ENCODE data around the gene LENG9.

Gene LENG9

DNA sequence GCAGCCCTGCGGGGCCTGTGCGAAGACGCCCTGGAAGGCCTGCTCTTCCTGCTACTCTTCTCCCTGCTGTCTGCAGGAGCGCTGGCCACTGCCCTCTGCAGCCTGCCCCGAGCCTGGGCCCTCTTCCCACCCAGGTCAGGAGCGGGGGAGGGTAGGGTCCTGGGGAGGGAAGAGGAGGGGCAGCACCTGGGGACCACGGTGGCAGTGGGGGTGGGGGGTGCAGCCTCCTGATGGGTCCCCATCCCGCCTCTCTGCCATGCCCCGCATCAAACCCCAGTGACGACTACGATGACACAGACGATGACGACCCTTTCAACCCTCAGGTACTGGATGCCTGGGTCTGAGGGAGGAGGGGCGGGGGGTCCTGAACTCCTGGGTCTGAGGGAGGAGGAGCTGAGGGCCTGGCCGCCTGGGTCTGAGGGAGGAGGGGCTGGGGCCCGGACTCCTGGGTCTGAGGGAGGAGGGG lies 28.0 kb downstream of the LENG9 start:
- DNase-seq, result no peak

DNA sequence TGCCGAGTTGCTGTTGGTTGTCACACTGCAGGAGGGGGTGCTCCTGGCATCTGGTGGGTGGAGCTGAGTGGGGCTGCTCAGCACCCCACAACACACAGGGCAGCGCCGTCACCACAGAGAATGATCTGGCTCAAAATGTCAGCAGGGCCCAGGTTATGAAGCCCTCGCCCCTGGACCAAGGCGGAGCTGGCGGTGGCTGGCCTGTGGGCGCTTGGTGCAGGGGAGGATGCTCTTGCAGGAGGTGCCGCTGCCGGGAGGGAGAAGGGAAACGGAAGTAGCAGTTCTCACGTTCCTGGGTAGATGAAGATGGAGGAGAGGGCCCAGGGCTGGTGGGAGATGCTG lies 28.7 kb downstream of the LENG9 start:
- DNase-seq, result no peak

DNA sequence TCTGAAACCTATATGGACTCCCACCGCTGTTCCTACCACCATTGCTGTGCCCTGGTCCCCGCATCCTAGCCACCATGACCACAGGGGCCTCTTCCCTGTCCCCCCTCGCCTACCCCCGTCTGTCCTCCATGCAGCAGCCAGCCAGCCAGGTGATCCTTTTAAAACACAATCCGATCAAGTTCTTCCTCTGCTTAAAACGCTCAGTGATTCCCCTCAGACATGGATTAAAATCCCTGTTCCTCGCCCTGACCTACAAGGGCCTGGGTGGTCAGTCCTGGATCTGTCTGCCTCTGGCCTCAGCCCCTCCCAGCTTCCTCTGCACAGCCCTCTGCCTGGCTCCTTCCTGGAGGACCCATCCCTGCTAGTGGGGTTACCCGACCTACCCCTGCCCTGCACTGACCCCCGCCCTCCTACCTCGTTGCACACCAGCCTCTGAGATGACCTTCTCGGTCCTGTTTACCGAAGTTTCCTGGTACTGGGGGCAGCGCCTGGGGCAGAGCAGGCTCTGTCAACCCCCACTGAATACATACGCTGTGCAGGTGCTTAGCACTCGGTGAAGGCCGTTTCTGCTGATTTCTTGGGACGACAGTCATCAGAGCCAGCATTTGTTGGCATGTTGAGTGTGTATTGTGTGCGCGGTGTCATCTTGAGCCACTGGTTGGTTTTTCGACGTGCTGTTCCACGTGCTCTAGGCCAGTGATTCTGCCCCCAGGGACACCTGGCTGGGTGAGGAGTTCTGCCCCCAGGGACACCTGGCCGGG lies 29.3 kb downstream of the LENG9 start:
- DNase-seq, result no peak

DNA sequence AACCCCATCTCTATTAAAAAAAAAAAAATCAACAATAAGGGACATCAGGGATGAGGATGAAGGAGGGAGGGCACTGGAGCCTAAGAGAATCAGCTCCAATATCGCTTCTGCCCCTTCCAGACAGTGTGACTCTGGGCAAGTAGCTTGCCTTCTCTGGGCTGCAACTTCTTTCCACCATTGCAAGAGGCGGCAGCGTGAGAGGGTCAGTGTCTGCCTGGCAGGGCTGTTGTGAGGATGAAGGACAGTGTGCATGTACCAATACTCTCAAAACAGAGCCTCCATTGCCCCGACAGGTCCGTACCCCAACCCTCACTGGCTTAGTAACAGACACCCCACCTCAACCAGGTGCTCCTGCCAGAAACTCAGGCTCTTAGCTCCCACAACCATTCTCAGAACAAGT lies 29.9 kb downstream of the LENG9 start:
- DNase-seq, result no peak

DNA sequence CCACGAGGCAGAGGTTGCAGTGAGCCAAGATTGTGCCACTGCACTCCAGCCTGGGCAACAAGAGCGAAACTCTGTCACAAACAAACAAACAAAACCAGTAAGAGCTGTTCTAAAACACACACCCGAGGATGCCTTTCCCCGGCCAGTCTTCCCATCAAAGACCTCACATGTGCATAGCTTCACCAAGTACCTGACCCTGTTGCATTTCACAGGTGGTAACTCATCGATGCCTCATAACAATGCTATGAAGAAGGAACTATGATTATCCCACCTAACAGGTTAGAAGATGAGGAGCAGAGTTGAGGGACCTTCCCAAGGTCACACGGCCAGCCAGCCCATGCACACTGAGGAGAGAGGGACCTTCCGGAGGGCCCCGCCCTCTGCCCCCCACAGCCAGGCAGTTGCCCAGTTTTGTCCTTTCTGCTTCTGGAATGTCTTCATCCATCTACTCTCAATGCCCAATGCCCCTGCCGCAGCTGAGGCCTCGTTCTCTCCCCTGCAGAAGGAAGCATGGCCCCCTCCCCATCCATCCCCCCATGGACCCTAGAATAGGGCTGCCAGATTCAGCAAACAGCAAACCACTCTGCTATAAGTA lies 31.3 kb downstream of the LENG9 start:
- no peak for DNase-seq

DNA sequence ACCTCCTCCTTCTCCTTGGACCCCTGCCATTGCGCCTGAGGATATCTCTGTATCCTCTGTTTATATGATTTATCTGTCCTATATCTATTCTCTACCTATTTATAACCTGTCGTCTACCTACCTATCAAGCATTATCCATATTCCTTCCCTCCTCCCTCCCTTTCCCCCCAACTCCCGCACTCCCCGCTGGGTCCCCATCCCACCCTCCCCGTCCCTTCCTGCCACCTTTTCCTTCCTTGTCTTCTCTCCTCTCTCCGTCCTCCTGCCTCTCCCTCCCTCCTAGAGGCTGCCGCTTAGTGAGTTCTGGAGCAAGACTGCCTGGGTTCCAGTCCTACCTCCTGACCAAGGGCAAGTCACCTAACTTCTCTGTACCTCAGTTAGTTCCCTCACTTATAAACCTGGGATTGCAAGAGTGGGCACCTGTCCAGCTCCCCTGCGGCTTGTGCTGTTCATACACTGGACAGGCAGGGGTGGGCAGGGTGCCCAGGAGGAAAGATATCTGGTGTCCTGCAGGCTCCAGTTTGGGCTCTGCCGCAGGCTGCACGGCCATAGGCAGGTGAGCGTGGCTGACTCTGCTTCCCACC lies 32.2 kb downstream of the LENG9 start:
- no peak for DNase-seq

DNA sequence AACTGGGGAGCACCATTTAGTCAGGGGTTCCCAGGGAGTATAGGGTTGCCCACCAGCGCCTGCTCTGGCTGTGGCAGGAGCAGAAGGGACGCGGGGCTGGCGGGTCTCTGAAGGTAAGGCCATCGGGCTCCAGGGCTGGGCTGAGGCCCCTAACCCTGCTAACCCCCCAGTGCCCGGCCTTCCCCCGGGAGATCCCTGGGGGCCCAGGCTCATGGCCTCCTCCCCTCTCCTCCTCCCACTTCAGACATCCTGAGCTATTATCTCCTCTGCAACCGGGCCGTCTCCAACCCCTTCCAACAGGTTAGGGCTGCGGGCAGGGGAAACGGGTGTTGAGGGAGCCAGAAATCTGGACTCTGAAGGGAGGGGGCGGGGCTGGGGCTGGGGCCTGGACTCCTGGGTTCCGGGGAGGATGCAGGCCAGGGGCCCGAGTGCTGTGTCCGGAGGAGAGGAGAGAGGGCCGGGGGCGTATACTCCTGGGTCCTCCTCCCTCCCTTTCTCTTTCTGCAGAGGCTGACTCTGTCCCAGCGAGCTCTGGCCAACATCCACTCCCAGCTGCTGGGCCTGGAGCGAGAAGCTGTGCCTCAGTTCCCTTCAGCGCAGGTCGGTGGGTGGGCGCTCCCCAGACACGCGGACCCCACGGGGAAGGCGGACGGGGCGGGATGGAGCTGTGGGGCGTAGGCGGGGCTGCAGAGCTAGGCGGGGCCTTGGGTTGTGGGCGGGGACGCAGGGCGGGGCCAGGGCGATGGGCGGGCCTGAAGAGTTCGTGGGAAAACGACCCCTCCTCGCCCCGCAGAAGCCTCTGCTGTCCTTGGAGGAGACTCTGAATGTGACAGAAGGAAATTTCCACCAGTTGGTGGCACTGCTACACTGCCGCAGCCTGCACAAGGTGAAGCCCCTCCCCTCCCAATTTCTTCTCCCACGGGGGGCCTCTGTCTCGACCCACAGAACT lies 33.0 kb downstream of the LENG9 start:
- peak; percentile 61 for DNase-seq

DNA sequence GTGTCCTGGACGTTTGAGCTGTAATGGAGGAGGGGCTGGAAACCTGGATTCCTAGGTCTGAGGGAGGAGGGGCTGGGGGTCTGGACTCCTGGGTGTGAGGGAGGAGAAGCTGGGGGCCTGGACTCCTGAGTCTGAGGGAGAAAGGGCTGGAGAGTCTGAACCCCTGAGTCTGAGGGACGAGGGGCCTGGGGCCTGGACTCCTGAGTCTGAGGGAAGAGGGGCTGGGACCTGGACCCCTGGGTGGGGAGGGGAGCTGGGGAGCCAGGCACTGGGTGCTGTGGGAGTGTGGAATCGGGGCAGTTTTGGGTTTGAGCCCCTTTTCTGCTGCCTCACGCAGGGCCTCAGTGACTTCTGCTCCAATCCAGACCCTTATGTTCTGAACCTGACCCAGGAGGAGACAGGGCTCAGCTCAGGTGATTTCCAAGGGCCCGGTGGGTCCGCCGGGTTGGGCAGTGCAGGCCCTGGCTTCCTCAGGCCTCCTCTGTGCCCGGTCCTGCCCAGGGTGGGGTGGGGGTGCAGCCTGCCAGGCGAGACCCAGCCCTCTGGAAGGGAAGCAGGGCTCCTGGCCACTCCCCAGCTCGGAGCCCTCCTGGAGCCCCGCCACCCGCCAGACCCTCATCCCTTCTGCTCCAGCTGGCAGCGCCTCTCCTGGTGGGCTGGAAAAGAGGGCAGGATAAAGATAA lies 33.9 kb downstream of the LENG9 start:
- DNase-seq, result no peak

DNA sequence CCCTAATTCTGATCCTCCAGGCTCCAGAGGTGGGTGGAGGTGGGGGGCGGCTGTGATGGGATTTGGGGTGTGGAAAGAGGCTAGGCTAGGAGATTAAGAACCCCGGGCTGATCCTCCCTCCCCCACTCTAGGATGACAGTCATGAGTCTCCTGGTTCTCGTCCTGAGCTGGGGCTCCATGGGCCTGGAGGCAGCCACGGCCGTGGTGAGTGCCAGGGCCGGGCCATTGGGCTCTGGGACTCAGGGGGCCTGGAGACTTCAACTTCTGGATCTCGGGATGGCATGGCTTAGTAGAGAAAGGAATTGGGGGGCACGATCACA lies 34.4 kb downstream of the LENG9 start:
- no peak for DNase-seq

DNA sequence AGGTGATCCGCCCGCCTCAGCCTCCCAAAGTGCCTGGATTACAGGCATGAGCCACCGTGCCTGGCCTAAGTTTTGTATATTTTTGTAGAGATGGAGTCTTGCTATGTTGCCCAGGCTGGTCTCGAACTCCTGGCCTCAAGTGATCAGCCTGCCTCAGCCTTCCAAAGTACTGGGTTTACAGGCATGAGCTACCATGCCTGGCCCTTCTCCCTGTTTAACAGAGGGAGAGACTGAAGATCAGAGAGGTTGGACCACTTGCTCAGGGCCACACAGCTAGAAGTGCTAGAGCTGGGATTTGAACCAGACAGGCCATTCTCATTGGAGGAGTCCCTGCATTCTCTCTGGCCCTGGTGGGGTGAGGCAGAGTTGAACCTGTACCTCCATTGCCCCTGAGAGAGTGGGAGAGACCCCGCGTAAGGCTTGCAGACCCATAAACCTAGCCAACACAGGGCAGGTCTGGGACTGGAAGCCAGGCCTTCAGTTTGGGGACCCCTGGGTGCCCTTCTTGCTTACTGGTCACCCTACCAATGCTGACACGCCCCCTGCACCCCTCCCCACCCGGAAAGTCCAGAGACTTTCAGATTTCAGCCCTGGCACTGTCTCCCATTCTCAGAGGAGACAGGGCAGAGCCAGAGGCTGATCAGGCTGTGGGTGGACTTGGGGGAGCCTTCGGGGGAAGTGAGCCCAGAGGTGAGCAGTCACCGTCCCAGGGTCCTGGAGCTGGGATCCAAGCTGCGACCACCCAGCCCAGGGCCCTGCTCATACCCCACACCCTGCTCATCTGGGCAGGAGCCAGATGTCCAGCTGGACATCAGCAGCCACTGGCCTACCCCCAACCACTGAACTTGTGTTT lies 35.0 kb downstream of the LENG9 start:
- DNase-seq, result no peak

DNA sequence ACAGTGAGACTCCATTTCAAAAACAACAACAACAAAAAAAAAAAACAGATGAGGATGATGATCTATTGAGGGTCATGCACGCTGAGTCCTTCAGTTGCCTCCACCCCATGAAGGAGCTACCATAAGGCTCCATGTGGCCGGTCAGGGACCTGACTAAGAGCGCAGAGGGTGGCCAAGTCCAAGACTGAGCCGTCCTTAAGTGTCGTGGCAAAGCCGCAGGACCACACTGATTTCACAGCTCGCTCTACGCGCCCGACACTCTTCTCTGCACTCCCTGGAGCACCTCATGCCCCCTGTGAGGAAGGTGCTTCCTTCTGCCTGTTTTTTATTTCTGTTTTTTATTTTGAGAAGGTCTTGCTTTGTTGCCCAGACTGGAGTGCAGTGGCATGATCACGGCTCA lies 36.0 kb downstream of the LENG9 start:
- DNase-seq, result no peak

DNA sequence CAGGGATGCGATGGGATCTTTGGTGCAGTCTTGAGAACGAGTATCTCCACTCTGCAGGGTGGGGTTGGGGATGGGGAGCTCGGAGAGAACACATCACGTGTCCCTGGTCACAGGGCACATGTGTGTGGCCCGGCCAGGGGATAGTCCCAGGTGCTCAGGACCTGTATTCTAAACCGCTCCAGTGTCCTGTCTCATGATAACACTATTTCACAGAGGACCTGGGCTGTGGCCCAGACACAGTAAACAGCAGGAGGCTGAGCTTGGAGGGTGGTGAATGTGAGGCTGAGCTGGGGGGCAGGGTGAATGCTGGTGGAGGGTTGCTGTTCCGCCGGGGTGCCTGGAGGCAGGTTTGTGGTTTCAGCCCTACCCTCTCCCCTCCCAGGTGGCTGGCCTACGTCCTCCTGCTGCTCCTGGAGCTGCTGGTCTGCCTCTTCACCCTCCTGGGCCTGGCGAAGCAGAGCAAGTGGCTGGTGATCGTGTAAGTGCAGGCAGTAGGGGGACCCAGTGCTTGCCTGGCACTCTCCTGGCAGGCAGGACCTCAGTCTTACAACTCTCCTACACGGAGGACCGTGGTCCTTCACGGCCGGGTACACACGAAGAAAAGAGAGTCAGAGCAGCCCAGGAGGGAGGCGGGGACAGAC lies 37.2 kb downstream of the LENG9 start:
- DNase-seq, result no peak

DNA sequence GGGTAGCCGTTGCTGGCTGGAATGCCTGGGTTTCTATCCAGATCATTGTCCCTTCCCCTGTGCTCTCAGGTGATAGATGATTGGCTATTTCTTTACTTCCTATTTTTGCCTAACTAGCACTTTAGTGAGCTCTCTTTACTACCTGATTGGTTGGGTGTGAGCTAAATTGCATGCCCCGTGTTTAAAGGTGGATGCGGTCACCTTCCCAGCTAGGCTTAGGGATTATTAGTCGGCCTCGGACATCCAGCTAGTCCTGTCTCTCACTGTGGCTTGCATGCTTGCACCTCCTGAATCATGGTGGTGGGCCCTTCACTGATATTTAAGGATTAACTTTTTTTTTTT lies 38.2 kb downstream of the LENG9 start:
- no peak for DNase-seq

DNA sequence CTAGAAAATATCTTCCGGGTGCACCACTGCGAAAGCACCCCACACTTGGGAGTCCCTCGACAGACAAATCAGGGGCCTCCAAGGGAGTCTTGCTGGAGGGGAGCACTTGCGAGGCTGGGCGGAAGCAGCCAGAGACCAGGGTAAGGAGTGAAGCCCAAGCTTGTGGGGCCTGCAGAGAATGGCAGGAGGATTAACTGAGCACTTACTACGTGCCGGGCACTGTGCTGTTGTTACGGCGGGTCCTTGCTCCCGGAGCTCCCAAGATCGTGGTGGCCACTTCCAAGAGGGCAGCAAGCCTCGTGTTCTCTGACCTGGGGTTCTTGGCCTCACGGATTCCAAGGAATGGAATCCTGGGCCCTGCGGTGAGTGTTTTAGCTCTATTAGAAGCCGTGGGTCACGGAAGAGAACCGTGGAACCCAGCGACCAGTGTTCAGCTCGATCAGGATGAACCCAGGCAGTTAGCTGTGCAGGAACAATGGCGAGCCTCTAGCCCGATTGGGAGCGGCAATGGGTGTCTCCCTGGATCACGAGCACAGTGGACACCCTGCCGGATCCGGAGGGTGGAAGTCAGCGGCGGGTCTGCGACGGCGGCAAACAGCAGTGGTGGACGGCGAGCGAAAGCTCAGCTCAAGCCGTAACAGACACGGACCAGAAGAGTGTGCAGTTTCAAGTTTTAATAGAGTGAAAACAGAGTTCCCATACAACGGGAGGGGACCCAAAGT lies 38.8 kb downstream of the LENG9 start:
- DNase-seq, result no peak

DNA sequence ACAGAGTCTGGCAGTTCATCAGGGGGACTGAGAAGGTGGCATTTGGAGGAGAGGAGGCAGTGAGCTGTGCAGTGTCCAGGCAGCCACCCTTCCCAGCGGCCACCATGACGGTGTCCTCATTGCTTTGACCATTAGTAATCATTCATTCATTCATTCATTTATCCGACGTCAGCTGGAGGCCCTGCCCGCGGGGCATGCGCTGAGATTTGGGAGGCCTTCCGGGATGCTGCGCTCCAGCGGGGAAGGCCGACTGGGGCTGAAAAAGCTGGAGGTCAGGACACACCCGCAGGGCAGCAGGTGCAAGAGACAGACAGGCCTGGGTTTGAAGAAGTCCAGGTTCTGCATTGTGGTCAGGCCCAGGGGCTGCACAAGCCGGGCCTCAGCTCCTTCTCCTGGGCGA lies 39.4 kb downstream of the LENG9 start:
- DNase-seq, result no peak

DNA sequence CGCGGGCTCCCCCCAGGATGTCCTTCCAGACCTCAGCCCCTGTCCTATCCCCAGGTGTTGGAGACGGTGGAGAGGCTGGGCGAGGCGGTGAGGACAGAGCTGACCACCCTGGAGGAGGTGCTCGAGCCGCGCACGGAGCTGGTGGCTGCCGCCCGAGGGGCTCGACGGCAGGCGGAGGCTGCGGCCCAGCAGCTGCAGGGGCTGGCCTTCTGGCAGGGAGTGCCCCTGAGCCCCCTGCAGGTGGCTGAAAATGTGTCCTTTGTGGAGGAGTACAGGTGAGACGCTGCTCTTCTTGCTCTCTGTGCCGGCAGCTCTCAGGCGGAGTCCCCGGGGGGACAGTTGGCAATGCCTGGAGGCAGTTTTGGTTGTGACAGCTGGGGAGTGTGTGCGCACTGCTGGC lies 41.4 kb downstream of the LENG9 start:
- no peak for DNase-seq

DNA sequence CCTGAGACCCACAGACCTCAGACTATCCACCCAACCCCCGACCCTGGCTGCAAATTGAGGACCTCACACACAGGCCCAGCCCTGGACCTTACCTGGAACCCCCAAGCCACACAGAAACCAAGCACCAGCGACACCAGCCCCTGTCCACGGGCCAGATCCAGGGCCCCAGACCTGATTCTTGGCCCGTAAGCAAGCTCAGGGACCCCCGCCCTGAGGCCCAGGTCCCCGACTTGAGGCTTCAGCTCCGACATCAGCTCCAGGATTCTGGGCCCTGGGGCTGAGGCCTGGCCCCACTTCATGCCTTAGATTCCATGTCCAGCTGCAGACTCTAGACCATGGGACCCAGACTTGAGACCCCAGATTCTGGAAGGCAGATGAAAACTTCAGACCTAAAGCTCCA lies 42.1 kb downstream of the LENG9 start:
- no peak for DNase-seq

DNA sequence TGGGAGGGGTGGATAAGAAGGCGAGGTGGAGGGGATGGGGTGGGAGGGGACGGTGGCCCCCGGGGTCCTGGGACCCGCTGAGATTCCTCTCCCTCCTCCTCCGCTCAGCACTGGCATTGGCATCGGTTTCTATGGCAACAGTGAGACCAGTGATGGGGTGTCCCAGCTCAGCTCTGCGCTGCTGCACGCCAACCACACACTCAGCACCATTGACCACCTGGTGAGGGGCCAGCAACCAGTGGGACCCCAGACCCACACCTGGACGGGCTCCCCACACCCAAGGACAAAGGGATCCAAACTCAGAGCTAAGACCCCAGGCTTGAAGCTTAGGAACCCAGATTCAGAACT lies 42.4 kb downstream of the LENG9 start:
- DNase-seq, result no peak

DNA sequence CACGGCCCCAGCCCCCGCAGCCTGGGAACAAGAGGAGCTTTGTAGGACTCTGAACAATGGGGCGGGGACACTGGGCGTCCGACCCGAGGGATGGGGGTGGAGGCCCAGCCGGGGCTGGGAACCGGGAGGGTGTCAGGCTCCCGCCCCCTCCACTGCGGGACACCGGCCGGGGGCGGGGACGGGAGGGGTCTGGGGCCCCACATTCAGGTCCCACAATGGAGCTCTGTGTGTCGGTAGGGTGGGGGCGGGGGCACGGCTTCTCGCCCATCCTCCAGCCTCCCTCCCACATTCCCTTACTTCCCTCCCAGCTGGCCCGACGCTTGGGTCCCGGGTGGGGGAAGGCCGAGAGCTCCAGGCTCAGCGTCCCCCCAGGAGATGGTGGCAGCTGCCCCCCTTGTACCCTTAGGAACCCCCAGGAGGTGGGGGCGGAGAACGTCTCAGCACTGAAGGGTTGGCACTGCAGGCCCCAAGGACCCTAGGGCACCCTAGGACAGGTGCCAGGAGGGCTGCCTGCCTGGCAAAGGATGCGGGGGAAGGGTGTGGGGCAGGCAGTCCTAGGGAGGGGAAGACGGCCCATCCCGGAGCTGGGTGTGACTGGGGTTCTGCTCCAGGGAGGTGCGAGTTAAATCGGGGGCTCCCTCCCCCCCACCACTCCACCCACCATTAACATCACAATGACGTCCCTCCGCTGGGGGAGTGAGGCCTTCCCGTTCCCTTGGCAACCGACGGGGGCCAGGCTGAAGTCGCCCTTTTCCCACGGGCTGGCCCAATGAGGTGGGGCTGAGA lies 43.0 kb downstream of the LENG9 start:
- DNase-seq, result no peak

DNA sequence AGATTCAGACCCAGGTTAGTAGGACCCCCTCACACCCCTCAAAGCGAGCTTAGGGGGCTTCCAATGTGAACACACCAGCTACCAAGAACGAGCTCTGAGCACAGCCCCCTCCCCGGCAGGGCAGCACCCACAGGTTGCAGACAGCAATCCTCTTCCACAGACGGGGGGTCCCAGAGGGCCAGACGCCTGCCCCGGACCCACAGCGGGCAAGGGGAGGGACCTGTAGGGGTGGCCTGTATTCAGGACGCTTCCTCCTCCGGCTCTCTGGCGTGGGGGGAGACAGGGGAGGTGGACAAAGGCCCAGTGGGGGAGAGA lies 43.6 kb downstream of the LENG9 start:
- no peak for DNase-seq

All from hematopoietic multipotent progenitor cell treated with erythropoietin and hydrocortisone succinate and interleukin-3 and kit ligand, for 6 days (in vitro differentiated cells).